Stimulated activated memory B cell treated with anti-CD40 and anti-IgM and Interleukin-4, amounts not matched to agents 10 μg/mL and 1 μg/mL and 100 μg/mL, for 72 hours (primary cell): ENCODE results near the gene ZC3HAV1.
"Not testable (repeated sequence)": the region's sequence is repeated elsewhere in the genome, so short reads cannot be mapped to it uniquely, and the experiment has no call there.

Experiments
- ATAC-seq: fragments of 150-1000 bp; cut with Tn5 transposase; 2 replicates; pipeline ENCODE4 v1.10.0; 2021
- H3K27ac Mint-ChIP-seq: one replicate; pipeline ENCODE4 v1.8.0; 2022; ENCODE audit warnings: mild to moderate bottlenecking, mixed read lengths
- H3K27me3 Mint-ChIP-seq: one replicate; pipeline ENCODE4 v1.8.0; 2022; ENCODE audit warnings: mixed read lengths
- H3K36me3 Mint-ChIP-seq: one replicate; pipeline ENCODE4 v1.8.0; 2022; ENCODE audit warnings: mixed read lengths
- H3K4me1 Mint-ChIP-seq: one replicate; pipeline ENCODE4 v1.8.0; 2022; ENCODE audit warnings: mixed read lengths
- H3K4me3 Mint-ChIP-seq: one replicate; pipeline ENCODE4 v1.8.0; 2022; ENCODE audit warnings: mild to moderate bottlenecking, moderate library complexity, mixed read lengths
- H3K9me3 Mint-ChIP-seq: one replicate; pipeline ENCODE4 v1.8.0; 2022; ENCODE audit warnings: mixed read lengths

Gene ZC3HAV1

GRCh38 chr7:139036901-139037300 is 72.6 kb downstream of the ZC3HAV1 start:
- no peak overlapping the region for H3K4me3 Mint-ChIP-seq
- no peak overlapping the region for H3K27ac Mint-ChIP-seq
- peaks cover 30% of the 10 kb centered on the region for H3K4me1 Mint-ChIP-seq
- no peaks in the 10 kb centered on the region for H3K27me3 Mint-ChIP-seq
- no peaks in the 10 kb centered on the region for H3K9me3 Mint-ChIP-seq
- no peaks in the 10 kb centered on the region for H3K36me3 Mint-ChIP-seq
- no peak for ATAC-seq

GRCh38 chr7:139035586-139036353 is 73.8 kb downstream of the ZC3HAV1 start, which contains the start of gene ZC3HAV1L:
Gene ZC3HAV1L (minus strand): TSS chr7:139036042. CDS start chr7:139036017, 25 bp downstream.
- ATAC-seq: peak; percentile 88
- Mint-ChIP-seq H3K27ac (peak within 1 kb of the TSS; percentile 77), H3K4me3 (peak within 1 kb of the TSS; percentile 82), H3K9me3 (no peaks in the 10 kb centered on the region), H3K36me3 (no peaks in the 10 kb centered on the region), H3K27me3 (no peaks in the 10 kb centered on the region), H3K4me1 (peaks cover 19% of the 10 kb centered on the region)

GRCh38 chr7:139034855-139035585 is 74.5 kb downstream of the ZC3HAV1 start:
- Mint-ChIP-seq H3K27me3 (no peaks in the 10 kb centered on the region), H3K27ac (peak overlapping the region; percentile 77), H3K36me3 (peaks cover 3% of the 10 kb centered on the region), H3K4me3 (peak overlapping the region; percentile 76), H3K9me3 (no peaks in the 10 kb centered on the region), H3K4me1 (peaks cover 19% of the 10 kb centered on the region)
- peak; percentile 45 for ATAC-seq

GRCh38 chr7:139034336-139034735 is 75.2 kb downstream of the ZC3HAV1 start:
- Mint-ChIP-seq H3K4me3 (no peak overlapping the region), H3K36me3 (peaks cover 10% of the 10 kb centered on the region), H3K27ac (peak overlapping the region; percentile 77), H3K9me3 (no peaks in the 10 kb centered on the region), H3K4me1 (peaks cover 19% of the 10 kb centered on the region), H3K27me3 (no peaks in the 10 kb centered on the region)
- no peak for ATAC-seq

GRCh38 chr7:139033346-139034114 is 76.0 kb downstream of the ZC3HAV1 start:
- H3K27ac Mint-ChIP-seq: peak overlapping the region; percentile 77
- H3K27me3 Mint-ChIP-seq: no peaks in the 10 kb centered on the region
- ATAC-seq: no peak
- H3K4me1 Mint-ChIP-seq: peaks cover 19% of the 10 kb centered on the region
- peaks cover 15% of the 10 kb centered on the region for H3K36me3 Mint-ChIP-seq
- H3K9me3 Mint-ChIP-seq: no peaks in the 10 kb centered on the region
- no peak overlapping the region for H3K4me3 Mint-ChIP-seq

- peaks cover 23% of the 10 kb centered on the region for H3K36me3 Mint-ChIP-seq
- H3K9me3 Mint-ChIP-seq: no peaks in the 10 kb centered on the region
- H3K4me3 Mint-ChIP-seq: no peak overlapping the region
- peaks cover 19% of the 10 kb centered on the region for H3K4me1 Mint-ChIP-seq
- H3K27me3 Mint-ChIP-seq: no peaks in the 10 kb centered on the region
- ATAC-seq: no peak
- H3K27ac Mint-ChIP-seq: no peak overlapping the region
These were observed 77.0 kb downstream of the ZC3HAV1 start for GRCh38 chr7:139032473-139032872.

GRCh38 chr7:139029353-139029752 is 80.2 kb downstream of the ZC3HAV1 start:
- Mint-ChIP-seq H3K27ac (no peak overlapping the region), H3K4me1 (peaks cover 6% of the 10 kb centered on the region), H3K9me3 (no peaks in the 10 kb centered on the region), H3K27me3 (no peaks in the 10 kb centered on the region), H3K4me3 (no peak overlapping the region), H3K36me3 (peaks cover 41% of the 10 kb centered on the region)
- no peak for ATAC-seq

- Mint-ChIP-seq H3K27me3 (no peaks in the 10 kb centered on the region), H3K9me3 (no peaks in the 10 kb centered on the region), H3K36me3 (peaks cover 50% of the 10 kb centered on the region), H3K27ac (no peak overlapping the region), H3K4me1 (no peaks in the 10 kb centered on the region), H3K4me3 (no peak overlapping the region)
- ATAC-seq: no peak
These were observed 83.0 kb downstream of the ZC3HAV1 start for GRCh38 chr7:139026551-139026950.

- not testable (repeated sequence) for ATAC-seq, H3K27ac Mint-ChIP-seq, H3K9me3 Mint-ChIP-seq, H3K27me3 Mint-ChIP-seq, H3K4me3 Mint-ChIP-seq, H3K4me1 Mint-ChIP-seq
- H3K36me3 Mint-ChIP-seq: peaks cover 50% of the 10 kb centered on the region
These were observed 83.7 kb downstream of the ZC3HAV1 start for GRCh38 chr7:139025861-139026260.

- ATAC-seq: no peak
- no peak overlapping the region for H3K27ac Mint-ChIP-seq
- H3K4me3 Mint-ChIP-seq: no peak overlapping the region
- peaks cover 31% of the 10 kb centered on the region for H3K36me3 Mint-ChIP-seq
- H3K9me3 Mint-ChIP-seq: no peaks in the 10 kb centered on the region
- no peaks in the 10 kb centered on the region for H3K27me3 Mint-ChIP-seq
- H3K4me1 Mint-ChIP-seq: no peaks in the 10 kb centered on the region
These were observed 86.4 kb downstream of the ZC3HAV1 start for GRCh38 chr7:139023076-139023475.

- ATAC-seq: no peak
- no peak overlapping the region for H3K27ac Mint-ChIP-seq
- no peaks in the 10 kb centered on the region for H3K9me3 Mint-ChIP-seq
- H3K36me3 Mint-ChIP-seq: peaks cover 26% of the 10 kb centered on the region
- no peaks in the 10 kb centered on the region for H3K27me3 Mint-ChIP-seq
- peaks cover 2% of the 10 kb centered on the region for H3K4me1 Mint-ChIP-seq
- H3K4me3 Mint-ChIP-seq: no peak overlapping the region
These were observed 87.2 kb downstream of the ZC3HAV1 start for GRCh38 chr7:139022286-139022685.

- H3K4me1 Mint-ChIP-seq: peaks cover 6% of the 10 kb centered on the region
- H3K27ac Mint-ChIP-seq: peak overlapping the region; percentile 22
- no peak overlapping the region for H3K4me3 Mint-ChIP-seq
- H3K27me3 Mint-ChIP-seq: peaks cover 15% of the 10 kb centered on the region
- no peaks in the 10 kb centered on the region for H3K9me3 Mint-ChIP-seq
- H3K36me3 Mint-ChIP-seq: peaks cover 9% of the 10 kb centered on the region
- ATAC-seq: no peak
These were observed 90.6 kb downstream of the ZC3HAV1 start for GRCh38 chr7:139018910-139019309.

GRCh38 chr7:139016931-139017511 is 92.5 kb downstream of the ZC3HAV1 start:
- Mint-ChIP-seq H3K27ac (no peak overlapping the region), H3K9me3 (no peaks in the 10 kb centered on the region), H3K4me1 (peaks cover 6% of the 10 kb centered on the region), H3K27me3 (peaks cover 21% of the 10 kb centered on the region), H3K36me3 (peaks cover under 1% of the 10 kb centered on the region), H3K4me3 (no peak overlapping the region)
- ATAC-seq: peak; percentile 81

GRCh38 chr7:139011373-139011772 is 98.1 kb downstream of the ZC3HAV1 start:
- no peaks in the 10 kb centered on the region for H3K4me1 Mint-ChIP-seq
- peaks cover 21% of the 10 kb centered on the region for H3K27me3 Mint-ChIP-seq
- no peak for ATAC-seq
- H3K36me3 Mint-ChIP-seq: no peaks in the 10 kb centered on the region
- no peak overlapping the region for H3K4me3 Mint-ChIP-seq
- H3K27ac Mint-ChIP-seq: no peak overlapping the region
- no peaks in the 10 kb centered on the region for H3K9me3 Mint-ChIP-seq
